Ovary (tissue), 10 donors: ENCODE measurements around the gene ANXA10. TPM values are rescaled to one million over a fixed set of nuclear protein-coding genes. Genes with fewer than 3 reads are reported as not detected.

ENCODE experiments used
- DNase-seq, 5 donors: peaks; one replicate each; pipeline ENCODE4 v3.0.0-alpha.2; 2019 to 2020
- H3K27ac ChIP-seq, 2 donors: fragments of 200-600 bp; one replicate each; pipeline versions ENCODE4 v1.5.1 to v1.8.0; 2019 to 2022
- H3K27me3 ChIP-seq: fragments of 200-600 bp; one replicate; pipeline ENCODE4 v1.8.0; 2022
- H3K36me3 ChIP-seq: fragments of 200-600 bp; sonication (generic); one replicate; pipeline ENCODE4 v1.5.1; 2019
- H3K4me1 ChIP-seq: one replicate; pipeline ENCODE4 v1.8.1; 2013; ENCODE audit warnings: mild to moderate bottlenecking, moderate library complexity; ENCODE audit not compliant: insufficient read depth
- H3K4me3 ChIP-seq: fragments of 200-600 bp; sonication (generic); one replicate; pipeline ENCODE4 v1.5.1; 2017
- H3K9me3 ChIP-seq, 2 donors: fragments of 200-600 bp in 1 of 2; sonication (generic) in 1 of 2; one replicate each; pipeline versions ENCODE4 v1.5.1 to v1.8.1; 2013 to 2019; ENCODE audit warnings: mild to moderate bottlenecking in 1 of 2, moderate library complexity in 1 of 2
- EP300 ChIP-seq: sonication (generic); formaldehyde crosslinking; IDR thresholded peaks from one replicate; pipeline ENCODE4 v1.6.1; 2017; ENCODE audit warnings: antibody characterized with exemption
- POLR2A ChIP-seq: fragments of 450-650 bp; IDR thresholded peaks from one replicate; pipeline ENCODE4 v1.6.1; 2017; ENCODE audit warnings: antibody characterized with exemption, mild to moderate bottlenecking, moderate library complexity
- WGBS, 3 donors: extraction: QIAGEN DNeasy Blood & Tissue Kit in 1 of 3; methylation state at CpG; one replicate each; pipeline versions ENCODE4 v1.1.5 to v1.1.7; 2013 to 2017; 5-methylcytosine and 5-hydroxymethylcytosine counted together
- intact Hi-C, 4 donors: fragments of 100-400 bp; cut with DNase I; formaldehyde crosslinking; loops; one replicate each; pipeline versions ENCODE4 v1.11.0 to v1.15.1; 2022 to 2023
- long read RNA-seq, 3 donors: library from polyadenylated mRNA in 2 of 3; unstranded in 2 of 3; transcript quantifications; one replicate each; pipeline ENCODE4 v2.0.0 and lab custom pipeline, GENCODE V29; 2021 to 2026
- polyA plus RNA-seq, 2 donors: library from polyadenylated mRNA; stranded (reverse); fragments of 200-250 nt in 1 of 2; fragments of 350-450 nt in 1 of 2; fragmentation: Illumina TruSeq in 1 of 2; extraction: RNeasy Lipid Tissue Mini Kit (QIAGEN cat#74804) in 1 of 2; gene quantifications; one replicate each; pipeline ENCODE4 v1.2.3, GENCODE V29; 2013 to 2014
- total RNA-seq, 7 donors: library from RNA; depleted of rRNA in 2 of 7; stranded (reverse); fragments of >200 nt in 2 of 7; fragmentation: NEBNext Ultra II Directional in 3 of 7; extraction: Animal tissue kit (Norgen Biotek cat#: 25700) in 3 of 7; gene quantifications; one replicate each; pipeline versions ENCODE4 v1.1.0 to v1.2.4, GENCODE V29; 2016 to 2023
- TF ChIP-seq, protein P1 (sequence below), 3 donors: fragments of 450-650 bp in 2 of 3; fragments of 200-600 bp in 1 of 3; IDR thresholded peaks; one replicate each; pipeline versions ENCODE4 v1.5.1 to v1.8.0; 2016 to 2022; ENCODE audit warnings: antibody characterized with exemption in 3 of 3, mild to moderate bottlenecking in 1 of 3
- donor health status: DM: no; HTN: no; CAD: no; lungs with moderate emphysema.
- donor health status: DM: no; HTN: no; CAD: no.
- donor health status: Bipolar disorder and iron deficiency.
- donor health status: DM: yes; HTN: yes; CAD: no.
- donor health status: DM: no; HTN: no; CAD: no.
- donor health status: DM: yes; HTN: yes; CAD: no.

ANXA10 gene, protein sequence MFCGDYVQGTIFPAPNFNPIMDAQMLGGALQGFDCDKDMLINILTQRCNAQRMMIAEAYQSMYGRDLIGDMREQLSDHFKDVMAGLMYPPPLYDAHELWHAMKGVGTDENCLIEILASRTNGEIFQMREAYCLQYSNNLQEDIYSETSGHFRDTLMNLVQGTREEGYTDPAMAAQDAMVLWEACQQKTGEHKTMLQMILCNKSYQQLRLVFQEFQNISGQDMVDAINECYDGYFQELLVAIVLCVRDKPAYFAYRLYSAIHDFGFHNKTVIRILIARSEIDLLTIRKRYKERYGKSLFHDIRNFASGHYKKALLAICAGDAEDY
- total RNA-seq (under 1 TPM in 1 of 7 donors, not detected in 6; 0.47 TPM), polyA plus RNA-seq (under 1 TPM; 0.08 to 0.28 TPM)
- long read RNA-seq, donor 1, result 0 reads
- long read RNA-seq, donor 2, result 0 reads
- long read RNA-seq, donor 3, result 0 reads

DNA sequence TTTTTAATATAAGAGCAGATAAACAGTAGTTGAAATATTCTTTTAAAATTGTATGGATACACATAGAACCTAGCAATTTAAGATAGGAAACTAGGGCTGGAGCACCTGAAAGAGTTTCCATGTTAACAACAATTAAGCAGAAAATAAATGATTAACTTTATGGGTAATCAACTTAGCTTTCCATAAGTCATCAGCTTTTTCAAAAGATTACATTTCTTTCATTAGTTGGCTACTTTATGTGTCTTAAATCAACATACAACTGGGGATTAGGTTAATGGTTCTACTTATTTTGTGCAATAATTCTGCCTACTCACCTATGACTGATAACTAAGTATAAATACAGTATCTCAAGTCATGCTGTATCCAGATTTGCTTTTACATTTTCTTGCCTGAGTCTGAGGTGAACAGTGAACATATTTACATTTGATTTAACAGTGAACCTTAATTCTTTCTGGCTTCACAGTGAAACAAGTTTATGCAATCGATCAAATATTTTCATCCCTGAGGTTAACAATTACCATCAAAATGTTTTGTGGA lies at the start of gene ANXA10:
TSS of gene ANXA10 (plus strand) at position 362 of the 537 bp plus-strand sequence. CDS start at position 526, 164 bp downstream.
- no peak within 1 kb of the TSS for H3K27ac ChIP-seq
- TF ChIP-seq, protein P1, sequence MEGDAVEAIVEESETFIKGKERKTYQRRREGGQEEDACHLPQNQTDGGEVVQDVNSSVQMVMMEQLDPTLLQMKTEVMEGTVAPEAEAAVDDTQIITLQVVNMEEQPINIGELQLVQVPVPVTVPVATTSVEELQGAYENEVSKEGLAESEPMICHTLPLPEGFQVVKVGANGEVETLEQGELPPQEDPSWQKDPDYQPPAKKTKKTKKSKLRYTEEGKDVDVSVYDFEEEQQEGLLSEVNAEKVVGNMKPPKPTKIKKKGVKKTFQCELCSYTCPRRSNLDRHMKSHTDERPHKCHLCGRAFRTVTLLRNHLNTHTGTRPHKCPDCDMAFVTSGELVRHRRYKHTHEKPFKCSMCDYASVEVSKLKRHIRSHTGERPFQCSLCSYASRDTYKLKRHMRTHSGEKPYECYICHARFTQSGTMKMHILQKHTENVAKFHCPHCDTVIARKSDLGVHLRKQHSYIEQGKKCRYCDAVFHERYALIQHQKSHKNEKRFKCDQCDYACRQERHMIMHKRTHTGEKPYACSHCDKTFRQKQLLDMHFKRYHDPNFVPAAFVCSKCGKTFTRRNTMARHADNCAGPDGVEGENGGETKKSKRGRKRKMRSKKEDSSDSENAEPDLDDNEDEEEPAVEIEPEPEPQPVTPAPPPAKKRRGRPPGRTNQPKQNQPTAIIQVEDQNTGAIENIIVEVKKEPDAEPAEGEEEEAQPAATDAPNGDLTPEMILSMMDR (IDR thresholded peaks at IDR 0.05), result no peak
- TF ChIP-seq EP300, result no peak
- TF ChIP-seq POLR2A, result no peak
- no peak for DNase-seq
- no peak within 1 kb of the TSS for H3K4me3 ChIP-seq
- intact Hi-C loops, result no loop called here
- no peaks in the 10 kb centered on the region for H3K4me1 ChIP-seq
- peaks cover 3% of the 10 kb centered on the region for H3K27me3 ChIP-seq
- 90 to 95% (median 90%) methylated on average over 1 of the region's 1 CpG for WGBS, 3 donors
- no peaks in the 10 kb centered on the region for H3K9me3 ChIP-seq
- H3K36me3 ChIP-seq, result no peaks in the 10 kb centered on the region

DNA sequence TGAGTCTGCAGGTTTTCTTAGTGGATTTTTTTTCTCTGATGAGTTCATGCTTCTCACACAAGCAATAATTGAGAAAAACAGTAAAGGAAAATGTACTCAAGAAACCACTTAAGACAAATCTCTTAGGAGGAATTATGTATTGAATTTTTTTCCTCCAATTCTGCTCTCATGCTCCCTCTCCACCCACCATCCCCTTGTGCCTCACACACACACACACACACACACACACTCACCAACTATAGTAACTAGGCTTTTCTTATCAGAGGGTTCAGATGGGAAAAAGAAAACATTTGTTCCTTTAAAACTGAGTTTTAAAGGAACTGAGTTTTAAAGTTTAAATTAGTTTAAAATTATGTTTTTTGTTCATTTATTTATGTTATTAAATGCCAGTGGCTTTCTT lies 47.0 kb upstream of the ANXA10 start:
- intact Hi-C loops, result no loop called here
- H3K4me1 ChIP-seq, result no peaks in the 10 kb centered on the region
- peaks cover 2% of the 10 kb centered on the region for H3K27me3 ChIP-seq
- no peaks in the 10 kb centered on the region for H3K36me3 ChIP-seq
- no peaks in the 10 kb centered on the region for H3K9me3 ChIP-seq
- H3K4me3 ChIP-seq, result no peak overlapping the region
- no peak overlapping the region for H3K27ac ChIP-seq
- no peak for TF ChIP-seq POLR2A
- TF ChIP-seq, protein P1 (IDR thresholded peaks at IDR 0.05), result no peak
- no peak for DNase-seq

- H3K9me3 ChIP-seq, result no peaks in the 10 kb centered on the region
- DNase-seq, result no peak
- TF ChIP-seq POLR2A (no peak), EP300 (no peak)
- TF ChIP-seq, protein P1 (IDR thresholded peaks at IDR 0.05), result no peak
- 75 to 81% (median 78%) methylated on average over 2 of the region's 2 CpGs for WGBS, 3 donors
- no peaks in the 10 kb centered on the region for H3K36me3 ChIP-seq
- no peaks in the 10 kb centered on the region for H3K27me3 ChIP-seq
- no peaks in the 10 kb centered on the region for H3K4me1 ChIP-seq
- H3K27ac ChIP-seq, result no peak overlapping the region
- H3K4me3 ChIP-seq, result no peak overlapping the region
- intact Hi-C loops, result no loop called here
These were observed 42.3 kb upstream of the ANXA10 start for GRCh38 chr4:168050002-168050401.

GRCh38 chr4:168051526-168051925 lies 40.8 kb upstream of the ANXA10 start:
- intact Hi-C loops, result no loop called here
- no peaks in the 10 kb centered on the region for H3K27me3 ChIP-seq
- no peaks in the 10 kb centered on the region for H3K36me3 ChIP-seq
- no peaks in the 10 kb centered on the region for H3K9me3 ChIP-seq
- no peak overlapping the region for H3K27ac ChIP-seq
- H3K4me3 ChIP-seq, result no peak overlapping the region
- TF ChIP-seq POLR2A (no peak), EP300 (no peak)
- TF ChIP-seq, protein P1 (IDR thresholded peaks at IDR 0.05), result no peak
- no peak for DNase-seq
- no peaks in the 10 kb centered on the region for H3K4me1 ChIP-seq
